Hematopoietic multipotent progenitor cell treated with erythropoietin and hydrocortisone succinate and interleukin-3 and kit ligand, for 8 days (in vitro differentiated cells): ENCODE data around the gene CRKL.
"Not testable (repeated sequence)": the region's sequence is repeated elsewhere in the genome, so short reads cannot be mapped to it uniquely, and the experiment has no call there.

ENCODE experiments used
- DNase-seq: peaks from one replicate; pipeline ENCODE4 v3.0.0-alpha.2; 2015

Gene CRKL

GRCh38 chr22:20903093-20903492 is 14.1 kb upstream of the CRKL start:
- no peak for DNase-seq

- DNase-seq, result no peak
These were observed 12.9 kb upstream of the CRKL start for GRCh38 chr22:20904008-20904979.

- DNase-seq, result no peak
These were observed 12.2 kb upstream of the CRKL start for GRCh38 chr22:20904980-20905355.

GRCh38 chr22:20905415-20906386 is 11.5 kb upstream of the CRKL start:
- DNase-seq, result no peak

- no peak for DNase-seq
These were observed 10.8 kb upstream of the CRKL start for GRCh38 chr22:20906387-20906767.

GRCh38 chr22:20908717-20909116 is 8.5 kb upstream of the CRKL start:
- DNase-seq, result not testable (repeated sequence)

GRCh38 chr22:20909543-20910303 is 7.5 kb upstream of the CRKL start:
- no peak for DNase-seq

- DNase-seq, result no peak
These were observed 4.7 kb upstream of the CRKL start for GRCh38 chr22:20912494-20912893.

GRCh38 chr22:20918663-20919218 is 1.5 kb downstream of the CRKL start:
- peak; percentile 21 for DNase-seq

GRCh38 chr22:20919718-20920117 is 2.5 kb downstream of the CRKL start:
- no peak for DNase-seq

GRCh38 chr22:20920881-20921203 is 3.6 kb downstream of the CRKL start:
- no peak for DNase-seq

- no peak for DNase-seq
These were observed 5.0 kb downstream of the CRKL start for GRCh38 chr22:20922141-20922751.

- no peak for DNase-seq
These were observed 9.0 kb downstream of the CRKL start for GRCh38 chr22:20926243-20926642.

- no peak for DNase-seq
These were observed 10.8 kb downstream of the CRKL start for GRCh38 chr22:20927940-20928572.

GRCh38 chr22:20928573-20928967 is 11.4 kb downstream of the CRKL start:
- DNase-seq, result no peak

- DNase-seq, result no peak
These were observed 12.8 kb downstream of the CRKL start for GRCh38 chr22:20930004-20930403.

GRCh38 chr22:20930435-20930834 is 13.2 kb downstream of the CRKL start:
- DNase-seq, result not testable (repeated sequence)

- no peak for DNase-seq
These were observed 14.0 kb downstream of the CRKL start for GRCh38 chr22:20931126-20931654.

- no peak for DNase-seq
These were observed 16.7 kb downstream of the CRKL start for GRCh38 chr22:20933910-20934309.

GRCh38 chr22:20935049-20935448 is 17.8 kb downstream of the CRKL start:
- not testable (repeated sequence) for DNase-seq
